GM19372 (cell line): ENCODE results near the gene C3orf70.

Experiments
- ATAC-seq: cut with Tn5 transposase; IDR thresholded peaks from one replicate; pipeline ENCODE4 v1.9.1; 2021; ENCODE audit warnings: mild to moderate bottlenecking, low read depth, moderate library complexity; ENCODE audit not compliant: unreplicated experiment

The C3orf70 gene, protein sequence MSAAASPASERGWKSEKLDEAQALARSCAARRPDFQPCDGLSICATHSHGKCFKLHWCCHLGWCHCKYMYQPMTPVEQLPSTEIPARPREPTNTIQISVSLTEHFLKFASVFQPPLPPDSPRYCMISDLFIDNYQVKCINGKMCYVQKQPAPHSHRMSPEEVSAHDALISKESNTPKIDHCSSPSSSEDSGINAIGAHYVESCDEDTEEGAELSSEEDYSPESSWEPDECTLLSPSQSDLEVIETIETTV

GRCh38 chr3:185152410-185153170, at the start of gene C3orf70:
C3orf70 (minus strand) TSS chr3:185153060; CDS start chr3:185152823, 237 bp downstream.
- no peak for ATAC-seq

DNA sequence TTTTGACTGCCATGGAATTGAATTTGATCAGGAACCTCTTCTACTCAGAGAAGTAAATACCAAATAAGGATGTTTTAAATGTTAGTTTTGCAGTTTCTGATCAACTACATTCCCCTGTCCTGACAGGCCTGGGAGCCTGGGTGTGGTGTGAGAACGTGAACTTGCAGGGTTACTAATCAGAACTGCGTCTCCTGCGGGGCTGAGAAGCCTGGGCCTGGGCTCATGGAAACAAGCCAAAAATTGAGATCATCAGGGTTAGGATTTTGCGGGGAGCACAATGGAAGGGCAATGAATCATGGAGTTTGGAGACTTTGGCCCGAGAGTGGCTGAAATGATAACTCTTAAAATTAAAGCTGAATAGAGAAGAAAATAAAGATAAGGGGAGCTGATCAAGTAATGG, 47.8 kb upstream of the C3orf70 start:
- no peak for ATAC-seq

DNA sequence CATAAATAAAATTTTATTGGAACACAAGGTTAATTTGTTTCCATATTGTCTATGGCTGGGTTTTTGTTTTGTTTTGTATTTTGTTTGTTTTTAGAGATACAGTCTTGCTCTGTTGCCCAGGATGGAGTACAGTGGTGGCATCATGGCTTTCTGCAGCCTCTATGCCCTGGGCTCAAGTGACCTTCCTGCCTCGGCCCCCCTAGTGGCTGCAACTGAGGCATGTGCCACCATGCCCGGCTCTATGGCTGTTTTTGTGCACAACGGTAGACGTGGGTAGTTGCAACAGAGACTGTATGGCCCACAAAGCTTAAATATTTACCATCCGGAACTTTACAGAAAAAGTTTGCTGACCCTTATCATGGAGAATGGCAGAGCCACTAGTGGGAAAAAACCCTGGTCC, 46.8 kb upstream of the C3orf70 start:
- ATAC-seq, result no peak

GRCh38 chr3:185199206-185199605, 46.3 kb upstream of the C3orf70 start:
- ATAC-seq, result no peak

DNA sequence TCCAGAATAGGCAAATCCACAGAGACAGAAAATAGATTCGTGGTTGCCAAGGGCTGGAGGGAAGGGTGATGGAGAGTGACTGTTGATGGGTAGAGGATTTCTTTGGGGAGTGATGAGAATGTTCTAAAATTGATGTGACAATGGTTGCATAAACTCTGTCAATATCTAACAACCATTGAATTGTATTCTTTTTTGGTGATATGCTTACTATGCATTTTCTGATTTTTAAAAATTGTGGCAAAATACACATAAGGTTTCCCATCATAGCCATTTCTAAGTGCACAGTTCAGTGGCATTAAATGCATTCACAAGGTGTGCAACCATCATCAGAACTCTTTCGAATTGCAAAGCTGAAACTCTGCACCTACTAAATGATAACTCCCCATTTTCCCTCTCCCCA, 44.2 kb upstream of the C3orf70 start:
- ATAC-seq, result no peak

DNA sequence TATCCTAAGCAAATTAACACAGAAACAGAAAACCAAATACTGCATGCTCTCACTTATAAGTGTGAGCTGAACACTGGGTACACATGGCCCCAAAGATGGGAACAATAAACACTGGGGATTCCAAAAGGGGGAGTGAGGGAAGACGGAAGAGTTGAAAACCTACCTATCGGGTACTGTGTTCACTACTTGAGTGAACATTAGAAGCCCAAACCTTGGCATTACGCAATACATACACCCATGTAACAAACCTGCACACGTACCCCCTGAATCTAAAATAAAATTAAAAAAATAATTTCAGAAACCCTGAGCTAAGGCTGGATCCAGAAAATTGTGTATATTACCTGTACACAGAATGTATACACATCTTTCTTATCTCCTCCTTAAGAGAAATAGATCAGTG, 42.8 kb upstream of the C3orf70 start:
- ATAC-seq, result no peak

GRCh38 chr3:185188816-185189215, 36.0 kb upstream of the C3orf70 start:
- no peak for ATAC-seq

DNA sequence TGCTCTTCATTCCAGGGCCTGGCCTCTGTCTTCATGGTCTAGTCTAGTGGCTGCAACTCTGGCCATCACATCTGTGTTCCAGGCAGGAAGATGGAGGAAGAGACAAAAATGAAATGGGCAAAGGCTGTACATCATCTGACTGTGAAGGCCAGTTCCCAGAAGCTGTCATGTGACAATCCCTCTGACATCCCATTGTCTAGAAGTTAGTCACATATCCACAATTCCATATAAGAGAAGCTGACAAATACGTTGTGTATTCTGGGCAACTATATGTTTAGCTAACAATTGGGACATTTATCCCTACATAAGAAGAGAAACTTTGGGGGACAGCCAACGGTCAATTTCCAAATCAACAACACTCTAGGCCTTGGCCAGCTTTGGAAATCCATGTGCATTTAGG, 34.5 kb upstream of the C3orf70 start:
- ATAC-seq, result no peak

- ATAC-seq, result no peak
Observed at GRCh38 chr3:185176750-185177359, 24.0 kb upstream of the C3orf70 start.

- ATAC-seq, result no peak
Observed at GRCh38 chr3:185175370-185175987, 22.6 kb upstream of the C3orf70 start.

DNA sequence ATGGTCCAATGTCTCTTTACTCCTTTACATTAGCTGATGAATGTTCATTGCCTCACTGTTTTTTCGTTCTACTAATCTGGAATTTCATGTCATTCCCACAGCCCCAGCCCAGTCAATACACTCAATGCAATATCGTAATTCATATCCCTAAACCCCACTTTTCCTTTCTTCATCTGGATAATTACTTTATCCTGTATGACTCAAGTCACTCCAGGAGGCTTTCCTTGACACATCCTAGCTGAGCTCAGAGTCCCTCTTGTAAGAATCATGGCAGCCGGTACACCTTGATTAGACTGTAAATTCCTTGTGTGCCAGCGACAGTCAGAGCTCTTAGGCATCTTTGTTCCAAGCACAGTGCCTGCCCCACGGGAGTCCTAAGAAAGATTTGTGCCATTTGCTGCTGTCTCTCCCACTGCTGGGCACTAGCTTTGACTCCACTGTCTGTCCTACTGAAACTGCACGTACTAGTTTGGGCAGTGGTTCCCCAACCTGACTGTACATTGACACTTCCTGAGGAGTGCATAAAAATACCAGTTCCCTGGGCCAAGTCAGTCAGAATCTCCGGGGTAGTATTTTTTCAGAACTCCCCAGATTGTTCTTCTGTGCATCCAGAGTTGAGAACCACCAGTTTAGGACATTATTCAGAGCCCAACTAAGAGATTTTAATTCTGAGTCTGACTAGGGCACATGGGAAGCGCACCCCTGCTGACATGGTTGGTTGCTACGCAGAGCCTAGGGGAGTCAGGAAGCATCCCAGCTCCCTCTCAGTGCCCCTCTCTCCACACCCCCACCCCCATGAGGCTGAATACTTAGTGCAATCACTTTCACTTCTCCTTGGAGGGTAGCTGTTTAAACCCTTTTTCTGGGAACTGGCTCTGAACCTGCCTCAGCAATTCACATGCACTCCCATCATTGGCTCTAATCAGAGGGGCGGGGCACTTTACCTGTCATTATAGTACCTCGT, 19.5 kb upstream of the C3orf70 start:
- ATAC-seq, result no peak

- ATAC-seq, result no peak
Observed at GRCh38 chr3:185164428-185165217, 11.8 kb upstream of the C3orf70 start.

GRCh38 chr3:185162634-185163033, 9.8 kb upstream of the C3orf70 start:
- ATAC-seq, result no peak

DNA sequence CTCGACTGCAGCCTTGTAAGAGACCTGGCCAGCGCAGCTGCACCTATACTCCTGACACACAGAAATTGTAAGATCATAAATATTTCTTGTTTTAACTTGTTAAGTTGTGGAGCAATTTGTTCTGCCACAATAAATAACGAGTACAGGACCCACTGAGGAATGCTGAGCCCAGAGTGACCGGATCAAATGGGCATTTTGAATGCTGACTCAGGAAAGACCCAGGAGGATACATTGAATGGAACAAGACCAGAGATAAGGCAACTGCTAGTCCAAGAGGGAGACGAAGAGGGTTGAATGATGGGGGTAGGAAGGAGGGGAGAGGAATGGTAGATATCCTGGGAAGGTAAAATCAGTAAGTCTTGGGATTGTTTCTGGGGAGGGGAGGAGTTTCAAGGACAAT, 8.9 kb upstream of the C3orf70 start:
- ATAC-seq, result no peak

- ATAC-seq, result no peak
Observed at GRCh38 chr3:185157347-185157746, 4.5 kb upstream of the C3orf70 start.

DNA sequence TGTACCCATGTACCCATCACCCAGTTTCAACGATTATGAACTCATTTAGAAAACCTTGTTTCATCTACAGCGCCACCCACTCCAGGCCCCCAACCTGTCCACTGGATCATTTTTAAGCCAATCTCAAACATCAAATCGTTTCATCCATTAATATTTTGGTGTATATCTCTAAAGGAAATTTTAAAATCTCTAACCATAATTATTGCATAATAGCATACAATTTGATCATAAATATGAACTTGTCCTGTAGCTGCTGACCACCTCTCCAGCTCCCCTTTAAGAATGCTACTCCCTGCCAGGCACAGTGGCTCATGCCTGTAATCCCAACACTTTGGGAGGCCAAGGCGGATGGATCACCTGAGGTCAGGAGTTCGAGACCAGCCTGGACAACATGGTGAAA, 2.8 kb upstream of the C3orf70 start:
- ATAC-seq, result no peak

GRCh38 chr3:185153861-185154629, 1.2 kb upstream of the C3orf70 start:
- no peak for ATAC-seq

DNA sequence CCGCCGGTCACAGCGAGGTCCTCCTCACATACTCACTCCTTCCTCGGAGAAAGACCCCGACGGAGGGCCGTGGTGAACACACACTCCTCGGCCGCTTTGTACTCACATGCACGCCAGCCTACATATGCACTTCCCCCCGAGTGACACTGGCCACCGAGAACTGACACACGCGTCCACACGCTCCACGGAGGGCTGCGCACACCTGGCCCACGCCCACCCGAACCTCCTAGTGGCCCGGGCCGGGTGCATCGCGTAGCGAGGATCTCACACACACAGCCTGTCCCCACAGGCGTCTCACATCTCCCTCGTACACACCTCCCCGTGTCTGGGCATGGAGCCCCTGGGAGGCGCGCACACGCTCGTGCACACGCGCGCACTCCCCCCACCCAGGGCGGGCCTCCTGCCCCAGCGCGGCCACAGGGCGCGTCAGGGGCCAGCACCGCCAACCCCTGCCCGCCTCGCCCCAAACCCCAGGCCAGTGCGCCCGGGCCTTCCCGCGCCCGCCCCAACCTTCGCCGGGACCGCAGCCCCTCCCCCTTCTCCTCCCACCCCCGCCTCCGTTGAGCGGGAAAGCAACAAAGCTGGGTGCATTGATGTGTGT, 411 bp upstream of the C3orf70 start:
- no peak for ATAC-seq
